ENCODE results near the gene WASF3.
"Not testable (repeated sequence)": the region's sequence is repeated elsewhere in the genome, so short reads cannot be mapped to it uniquely, and the experiment has no call there.

WASF3 gene

GRCh38 chr13:26722321-26722720 lies 164.8 kb downstream of the WASF3 start:
- no peak for DNase-seq

GRCh38 chr13:26723620-26724019 lies 166.1 kb downstream of the WASF3 start:
- DNase-seq, result not testable (repeated sequence)

GRCh38 chr13:26726684-26727083 lies 169.2 kb downstream of the WASF3 start:
- DNase-seq, result no peak

- no peak for DNase-seq
These were observed 169.6 kb downstream of the WASF3 start for GRCh38 chr13:26727122-26727521.

GRCh38 chr13:26727633-26728032 lies 170.2 kb downstream of the WASF3 start:
- DNase-seq, result no peak

- DNase-seq, result no peak
These were observed 178.2 kb downstream of the WASF3 start for GRCh38 chr13:26735677-26736076.
